GM21786 (cell line): Measurements from ENCODE around the gene DGKB.

ENCODE experiments used
- ATAC-seq: cut with Tn5 transposase; IDR thresholded peaks from one replicate; pipeline ENCODE4 v1.9.1; 2021; ENCODE audit not compliant: unreplicated experiment

DGKB gene

DNA sequence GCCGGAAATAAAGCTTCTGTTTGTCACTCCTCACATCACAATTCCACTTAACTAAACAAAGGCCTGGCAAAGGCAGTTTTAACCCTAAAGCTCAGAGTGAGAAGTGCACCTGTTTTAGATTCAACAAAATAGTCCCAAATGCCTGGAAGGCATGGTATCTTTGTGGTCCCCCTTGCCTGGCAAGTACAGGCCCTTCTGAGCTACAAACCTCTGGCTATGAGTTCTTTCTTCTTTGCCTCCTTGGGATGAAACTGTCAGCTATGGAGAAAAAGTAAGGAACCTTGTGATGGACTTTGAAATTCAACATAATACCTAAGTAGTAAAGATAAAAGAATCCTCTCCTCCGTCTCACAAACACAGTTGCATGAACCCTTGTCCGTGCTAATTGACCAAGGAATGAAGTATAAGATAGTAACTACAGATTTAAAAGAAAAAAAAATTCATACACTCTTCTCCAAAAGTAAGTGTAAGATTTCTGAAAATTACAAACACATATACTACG, 668.6 kb downstream of the DGKB start:
- ATAC-seq, result no peak

- no peak for ATAC-seq
Measured at GRCh38 chr7:14233076-14233867, 669.3 kb downstream of the DGKB start.

GRCh38 chr7:14229047-14229446, 673.5 kb downstream of the DGKB start:
- no peak for ATAC-seq

DNA sequence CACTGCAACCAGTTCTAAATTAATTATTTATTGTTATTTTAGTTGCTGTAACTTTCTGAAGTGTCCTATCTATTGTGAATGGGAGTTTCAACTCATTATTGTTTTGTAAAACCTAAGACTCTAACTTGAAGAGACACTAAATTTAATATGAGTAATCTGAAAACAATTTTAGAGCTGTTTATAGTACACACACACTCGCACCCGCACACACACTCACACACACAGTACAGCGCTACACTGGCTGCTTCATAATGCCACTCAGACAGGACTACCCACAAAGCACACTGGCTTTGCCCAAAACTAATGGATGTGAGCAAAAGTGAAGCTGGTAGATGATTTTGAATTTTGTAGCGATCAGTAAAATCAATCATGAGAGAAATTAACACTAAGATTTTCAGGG, 674.2 kb downstream of the DGKB start:
- ATAC-seq, result no peak

DNA sequence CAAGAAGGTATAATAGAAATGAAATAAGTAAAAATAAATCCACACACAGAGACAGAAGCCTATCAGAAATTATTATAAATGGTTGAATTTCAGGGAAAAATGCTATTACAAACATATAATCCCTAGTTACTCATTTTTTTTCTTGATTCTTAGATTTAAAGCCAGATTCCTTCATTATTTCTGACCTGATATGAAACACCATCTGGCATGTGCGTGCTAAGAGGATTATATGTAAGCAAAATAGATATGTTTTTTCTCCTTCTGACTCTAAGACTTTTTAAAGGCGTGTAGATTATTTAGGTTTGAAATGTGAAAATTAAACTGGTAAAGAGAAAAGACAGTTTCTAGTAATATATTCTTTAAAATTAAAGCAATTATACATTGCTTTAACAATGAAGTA, 676.4 kb downstream of the DGKB start:
- ATAC-seq, result no peak

GRCh38 chr7:14219125-14219524, 683.4 kb downstream of the DGKB start:
- no peak for ATAC-seq

DNA sequence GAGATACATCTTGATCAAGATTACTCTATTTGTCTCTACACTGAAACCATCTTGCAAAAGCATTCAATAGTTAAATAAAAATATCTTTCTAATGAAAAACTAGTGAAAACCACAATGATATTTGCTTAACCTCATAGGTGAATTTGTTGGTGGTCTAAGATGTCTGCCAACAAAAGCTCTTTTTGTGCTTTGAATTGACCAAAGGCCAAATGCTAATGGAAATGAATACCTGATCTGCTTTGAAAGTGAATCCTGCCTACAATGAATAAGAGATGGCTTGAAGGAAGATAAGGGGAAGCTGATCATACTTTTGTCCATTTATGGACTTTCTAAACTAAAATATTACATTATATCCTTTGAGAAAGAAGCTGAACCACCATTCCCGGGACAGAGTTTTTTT, 684.2 kb downstream of the DGKB start:
- no peak for ATAC-seq

- ATAC-seq, result no peak
Measured at GRCh38 chr7:14209896-14210484, 692.6 kb downstream of the DGKB start.

- ATAC-seq, result no peak
Measured at GRCh38 chr7:14207711-14208110, 694.8 kb downstream of the DGKB start.

- ATAC-seq, result no peak
Measured at GRCh38 chr7:14207138-14207537, 695.4 kb downstream of the DGKB start.

DNA sequence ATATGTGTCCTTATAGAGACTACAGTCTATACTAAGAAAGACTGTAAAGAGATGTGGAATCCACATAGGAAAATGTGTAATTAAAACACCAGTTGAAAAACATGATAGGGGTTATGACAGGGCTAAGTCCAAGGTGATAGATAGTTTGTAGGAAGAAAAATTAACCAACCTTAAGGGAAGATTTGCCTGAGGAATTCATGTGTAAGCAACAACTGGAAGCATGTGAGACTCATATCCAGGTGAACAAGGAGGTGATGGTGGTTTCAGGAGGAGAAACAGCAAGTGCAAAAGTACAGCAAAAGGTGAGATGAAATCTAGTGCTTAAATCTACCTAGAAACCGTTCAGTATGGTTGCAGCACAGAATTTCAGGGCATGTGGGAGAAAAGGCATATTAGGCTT, 696.4 kb downstream of the DGKB start:
- no peak for ATAC-seq

- no peak for ATAC-seq
Measured at GRCh38 chr7:14201353-14201752, 701.2 kb downstream of the DGKB start.

GRCh38 chr7:14199336-14199735, 703.2 kb downstream of the DGKB start:
- ATAC-seq, result no peak

GRCh38 chr7:14197280-14197679, 705.3 kb downstream of the DGKB start:
- ATAC-seq, result no peak

DNA sequence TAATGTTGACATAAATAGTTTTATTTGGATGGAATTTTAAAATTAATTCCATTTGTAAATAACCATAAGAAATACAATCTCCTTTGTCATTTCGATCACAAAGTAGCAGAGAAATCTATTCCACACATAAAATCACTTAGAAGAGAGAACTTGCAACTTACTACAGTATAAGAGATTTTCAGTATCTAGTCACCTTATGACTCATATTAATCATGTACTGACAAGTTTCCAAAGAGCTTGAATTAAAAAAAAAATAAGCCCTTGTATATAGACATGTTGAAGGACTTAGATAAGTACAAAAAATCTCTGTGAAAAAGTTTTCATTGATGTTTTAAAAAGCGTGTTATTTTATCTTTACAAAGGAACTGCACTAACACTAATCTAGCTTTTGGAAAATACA, 706.0 kb downstream of the DGKB start:
- no peak for ATAC-seq

DNA sequence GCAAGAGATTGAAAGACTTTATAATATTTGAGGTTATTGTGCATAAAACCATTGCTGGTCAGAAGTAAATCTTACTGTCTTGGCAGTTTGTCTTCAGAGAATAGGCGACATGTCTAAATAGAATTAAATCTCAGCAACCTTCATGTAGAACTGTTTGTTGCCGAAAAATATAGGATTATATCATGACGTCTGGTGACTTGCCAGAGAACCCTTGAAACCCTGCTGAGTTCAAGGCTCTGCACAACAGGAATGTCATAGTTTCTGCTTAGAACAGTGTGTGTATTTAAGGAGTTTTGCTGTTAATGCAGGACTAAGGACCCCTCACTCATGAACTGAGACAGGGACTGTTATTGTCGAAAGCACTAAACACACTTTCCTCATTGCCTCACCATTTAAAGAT, 706.7 kb downstream of the DGKB start:
- no peak for ATAC-seq

DNA sequence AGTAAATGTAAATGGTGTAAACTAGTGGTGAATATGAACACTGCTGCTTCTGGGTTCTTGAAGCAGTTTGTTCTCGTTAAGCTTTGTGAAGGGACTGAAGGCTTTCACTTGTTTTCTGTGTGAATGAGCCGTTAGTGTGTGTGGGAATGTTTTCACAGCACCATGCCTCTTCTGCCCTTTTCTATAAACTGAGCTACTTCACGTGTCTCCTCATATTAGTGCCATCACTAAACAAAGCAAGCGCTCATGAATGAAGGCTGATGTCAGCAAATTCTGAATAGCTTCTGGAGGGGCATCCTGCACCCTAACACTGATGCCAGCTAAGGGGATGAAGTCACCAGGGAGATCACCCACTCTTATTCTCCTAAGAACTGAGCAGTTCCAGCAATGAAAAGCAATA, 707.5 kb downstream of the DGKB start:
- ATAC-seq, result no peak

GRCh38 chr7:14191686-14192098, 710.9 kb downstream of the DGKB start:
- ATAC-seq, result no peak

GRCh38 chr7:14184292-14184864, 718.2 kb downstream of the DGKB start:
- ATAC-seq, result no peak

GRCh38 chr7:14179781-14180180, 722.8 kb downstream of the DGKB start:
- no peak for ATAC-seq

- ATAC-seq, result no peak
Measured at GRCh38 chr7:14177876-14178275, 724.7 kb downstream of the DGKB start.

GRCh38 chr7:14170872-14171271, 731.7 kb downstream of the DGKB start:
- ATAC-seq, result no peak
